Keratinocyte (primary cell): ENCODE data around the gene ERBB3.
"Not testable (repeated sequence)": the region's sequence is repeated elsewhere in the genome, so short reads cannot be mapped to it uniquely, and the experiment has no call there.

Experiments
- CTCF ChIP-seq, 3 experiments: IDR thresholded peaks in 1 of 3; conservative IDR thresholded peaks in 1 of 3; optimal IDR thresholded peaks in 1 of 3; 2 replicates in 2 of 3; 3 replicates in 1 of 3; pipeline versions ENCODE3 to v1.5.1; 2011; ENCODE audit warnings: low read length in 3 of 3, mild to moderate bottlenecking in 3 of 3, moderate library complexity in 2 of 3, control low read depth in 1 of 3, inconsistent platforms in 1 of 3; ENCODE audit not compliant: insufficient read depth in 2 of 3; ENCODE audit errors: extremely low read depth in 1 of 3
- EZH2 ChIP-seq: IDR thresholded peaks from one replicate; pipeline ENCODE4 v1.6.1; 2012; ENCODE audit warnings: inconsistent platforms, mild to moderate bottlenecking, low read length, moderate library complexity

GRCh38 chr12:56059964-56060363, 20.0 kb upstream of the ERBB3 start:
- TF ChIP-seq CTCF (optimal IDR thresholded peaks at IDR 0.05 in 1 of 3, IDR thresholded peaks at IDR 0.05 in 1 of 3, conservative IDR thresholded peaks at IDR 0.05 in 1 of 3; ENCODE audit: extremely low read depth in 1 of 3, insufficient read depth in 2 of 3, low read length in 3 of 3); EZH2: not testable (repeated sequence)
